Measurements from ENCODE around the gene KRTAP13-1. TPM values are rescaled to one million over a fixed set of nuclear protein-coding genes. Genes with fewer than 3 reads are reported as not detected.

KRTAP13-1 gene
- total RNA-seq (2014; rRNA removed): not detected in 2 replicates
- polyA plus RNA-seq (2012): not detected

GRCh38 chr21:30395731-30396130 is at the start of gene KRTAP13-1:
TSS of gene KRTAP13-1 (plus strand) at chr21:30396031. CDS start at chr21:30396087, 56 bp downstream.
- no peak for DNase-seq (ENCODE audit: low read depth)

GRCh38 chr21:30348506-30348905 is 47.3 kb upstream of the KRTAP13-1 start, which contains the start of gene KRTAP23-1:
TSS of gene KRTAP23-1 (minus strand) at chr21:30348606. CDS start at chr21:30348606, 0 bp downstream.
- no peak for DNase-seq (ENCODE audit: low read depth)

GRCh38 chr21:30349572-30349971 is 46.3 kb upstream of the KRTAP13-1 start:
- no peak for DNase-seq (ENCODE audit: low read depth)

- DNase-seq (ENCODE audit: low read depth): no peak
Observed at GRCh38 chr21:30351534-30351933, 44.3 kb upstream of the KRTAP13-1 start.

- no peak for DNase-seq (ENCODE audit: low read depth)
Observed at GRCh38 chr21:30354308-30355005, 41.4 kb upstream of the KRTAP13-1 start.

GRCh38 chr21:30355906-30356305 is 39.9 kb upstream of the KRTAP13-1 start:
- no peak for DNase-seq (ENCODE audit: low read depth)

- DNase-seq (ENCODE audit: low read depth): no peak
Observed at GRCh38 chr21:30372139-30372770, 23.6 kb upstream of the KRTAP13-1 start, which contains the start of gene KRTAP13-2. TSS of gene KRTAP13-2 (minus strand) at chr21:30372271. CDS start at chr21:30372213, 58 bp downstream.

GRCh38 chr21:30382201-30382600 is 13.6 kb upstream of the KRTAP13-1 start:
- no peak for DNase-seq (ENCODE audit: low read depth)

- DNase-seq (ENCODE audit: low read depth): no peak
Observed at GRCh38 chr21:30391492-30392025, 4.3 kb upstream of the KRTAP13-1 start.

- DNase-seq (ENCODE audit: low read depth): no peak
Observed at GRCh38 chr21:30408782-30409494, 13.1 kb downstream of the KRTAP13-1 start.

GRCh38 chr21:30415993-30416392 is 20.2 kb downstream of the KRTAP13-1 start:
- DNase-seq (ENCODE audit: low read depth): no peak

GRCh38 chr21:30425826-30426225 is 30.0 kb downstream of the KRTAP13-1 start, which contains the start of gene KRTAP13-3:
TSS of gene KRTAP13-3 (minus strand) at chr21:30425926. CDS start at chr21:30425912, 14 bp downstream.
- DNase-seq (ENCODE audit: low read depth): no peak

- no peak for DNase-seq (ENCODE audit: low read depth)
Observed at GRCh38 chr21:30426731-30427130, 30.9 kb downstream of the KRTAP13-1 start.

GRCh38 chr21:30430170-30430655 is 34.4 kb downstream of the KRTAP13-1 start, which contains the start of gene KRTAP13-4:
TSS of gene KRTAP13-4 (plus strand) at chr21:30430220. CDS start at chr21:30430276, 56 bp downstream.
- no peak for DNase-seq (ENCODE audit: low read depth)

GRCh38 chr21:30434033-30434631 is 38.3 kb downstream of the KRTAP13-1 start:
- DNase-seq (ENCODE audit: low read depth): no peak

GRCh38 chr21:30437010-30437565 is 41.3 kb downstream of the KRTAP13-1 start:
- no peak for DNase-seq (ENCODE audit: low read depth)

GRCh38 chr21:30439975-30440374 is 44.1 kb downstream of the KRTAP13-1 start, which contains the start of gene KRTAP15-1:
TSS of gene KRTAP15-1 (plus strand) at chr21:30440275. CDS start at chr21:30440328, 53 bp downstream.
- DNase-seq (ENCODE audit: low read depth): no peak

- DNase-seq (ENCODE audit: low read depth): no peak
Observed at GRCh38 chr21:30443226-30443625, 47.4 kb downstream of the KRTAP13-1 start.

- no peak for DNase-seq (ENCODE audit: low read depth)
Observed at GRCh38 chr21:30444204-30444603, 48.4 kb downstream of the KRTAP13-1 start.

Measured in LHCN-M2 (cell line).